NOMO-1 (cell line): ENCODE data around the gene STOX2.
"Not testable (repeated sequence)": the region's sequence is repeated elsewhere in the genome, so short reads cannot be mapped to it uniquely, and the experiment has no call there.

ENCODE experiments used
- DNase-seq, 2 experiments: peaks; one replicate each; lab custom pipeline; 2025; ENCODE audit not compliant: unreplicated experiment in 2 of 2; lab: John Stamatoyannopoulos, UW

The STOX2 gene

GRCh38 chr4:184019667-184020623 is 114.8 kb downstream of the STOX2 start:
- no peak for DNase-seq

- DNase-seq = no peak
Measured at GRCh38 chr4:184021389-184021788, 116.3 kb downstream of the STOX2 start.

GRCh38 chr4:184022679-184023383 is 117.7 kb downstream of the STOX2 start:
- DNase-seq = no peak

GRCh38 chr4:184024637-184025036 is 119.5 kb downstream of the STOX2 start:
- no peak for DNase-seq

GRCh38 chr4:184028561-184029374 is 123.7 kb downstream of the STOX2 start:
- DNase-seq = peak; percentile 60 to 62

- DNase-seq = peak; percentile 30 to 52
Measured at GRCh38 chr4:184030036-184030435, 124.9 kb downstream of the STOX2 start.

GRCh38 chr4:184030764-184031163 is 125.7 kb downstream of the STOX2 start:
- DNase-seq = no peak

GRCh38 chr4:184032091-184032490 is 127.0 kb downstream of the STOX2 start:
- no peak for DNase-seq

GRCh38 chr4:184039963-184040383 is 134.9 kb downstream of the STOX2 start:
- no peak for DNase-seq

GRCh38 chr4:184041156-184041555 is 136.0 kb downstream of the STOX2 start:
- no peak for DNase-seq

GRCh38 chr4:184046148-184046547 is 141.0 kb downstream of the STOX2 start:
- DNase-seq = no peak

GRCh38 chr4:184051262-184051661 is 146.2 kb downstream of the STOX2 start:
- DNase-seq = not testable (repeated sequence)

- DNase-seq = no peak
Measured at GRCh38 chr4:184052616-184053015, 147.5 kb downstream of the STOX2 start.

- DNase-seq = no peak
Measured at GRCh38 chr4:184053434-184053833, 148.3 kb downstream of the STOX2 start.

GRCh38 chr4:184056877-184057276 is 151.8 kb downstream of the STOX2 start:
- DNase-seq = no peak

- DNase-seq = no peak
Measured at GRCh38 chr4:184058026-184058425, 152.9 kb downstream of the STOX2 start.

GRCh38 chr4:184059099-184059498 is 154.0 kb downstream of the STOX2 start:
- no peak for DNase-seq

- DNase-seq = no peak
Measured at GRCh38 chr4:184061582-184061981, 156.5 kb downstream of the STOX2 start.

- DNase-seq = peak in 1 of 2 experiments; percentile 18
Measured at GRCh38 chr4:184062769-184063168, 157.7 kb downstream of the STOX2 start.

- DNase-seq = no peak
Measured at GRCh38 chr4:184064877-184065276, 159.8 kb downstream of the STOX2 start.
